HG03066 (cell line): ENCODE data around the gene ZDHHC13.

Source experiments
- ATAC-seq: cut with Tn5 transposase; IDR thresholded peaks from one replicate; pipeline ENCODE4 v1.9.1; 2021; ENCODE audit warnings: low read depth; ENCODE audit not compliant: unreplicated experiment

The ZDHHC13 gene

DNA sequence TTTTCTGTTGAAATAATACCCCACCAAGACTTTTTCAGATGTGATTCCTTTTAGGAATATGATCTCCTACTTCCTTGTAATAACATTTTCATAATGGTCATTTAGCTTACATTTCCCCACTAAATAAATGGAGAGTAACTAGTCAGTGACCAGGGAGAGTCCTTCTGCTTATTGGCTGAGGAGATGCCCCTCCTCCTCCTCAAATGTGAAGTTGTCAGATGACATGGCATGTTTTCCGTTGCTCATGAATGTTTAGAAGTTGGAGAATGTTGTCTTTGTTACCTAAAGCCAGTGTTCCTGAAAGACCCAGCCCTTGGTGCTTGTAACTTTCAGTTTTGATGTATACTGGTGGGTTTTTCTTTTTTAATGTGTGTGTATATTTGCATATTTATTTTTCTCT is 46.6 kb downstream of the ZDHHC13 start:
- ATAC-seq = no peak

DNA sequence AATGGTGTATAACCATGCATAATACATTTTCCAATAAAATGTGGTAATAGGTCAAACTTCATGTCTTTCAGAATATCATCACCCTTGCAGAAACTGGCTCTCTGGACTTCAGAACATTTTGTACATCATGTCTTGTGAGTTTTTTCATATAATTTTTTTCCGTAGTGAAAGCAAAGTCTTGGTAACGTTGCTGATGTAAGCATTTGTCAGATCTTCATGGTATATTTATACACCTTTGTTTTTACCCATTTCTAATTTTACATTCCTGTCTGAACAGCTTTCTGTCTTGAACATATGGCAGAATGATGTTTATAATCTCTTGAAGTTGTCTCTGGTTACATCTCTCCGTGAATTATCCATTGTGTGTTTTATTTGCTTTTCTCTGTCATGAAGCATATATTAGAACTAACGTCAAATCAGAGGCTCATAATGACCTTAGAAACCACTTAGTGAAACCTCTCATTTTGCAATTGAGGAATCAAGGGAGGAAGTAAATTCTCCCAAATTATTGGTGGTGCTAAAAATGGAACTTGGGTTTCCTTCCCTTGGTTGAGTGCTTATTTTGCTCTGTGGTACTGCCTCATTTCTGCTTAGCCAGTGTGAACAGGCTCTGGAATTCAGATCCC is 47.4 kb downstream of the ZDHHC13 start:
- ATAC-seq = no peak

DNA sequence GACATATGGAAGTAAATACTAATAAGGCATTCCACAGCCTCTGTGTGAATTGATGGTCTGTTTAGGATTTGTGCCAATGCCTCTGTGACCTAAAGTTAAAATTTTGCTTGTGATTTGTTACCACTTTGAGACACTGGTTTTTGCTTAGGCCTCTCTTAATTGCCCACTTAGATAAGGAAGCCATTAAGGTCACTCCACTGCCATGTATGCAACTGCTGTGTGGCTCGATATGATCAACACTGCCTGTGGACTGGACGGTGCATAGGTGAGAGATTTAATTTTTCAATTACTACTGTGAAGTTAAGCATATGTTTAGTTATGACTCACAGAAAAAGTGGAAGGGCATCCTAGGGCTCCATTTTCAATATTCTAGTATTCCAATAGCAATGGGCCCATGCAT is 47.9 kb downstream of the ZDHHC13 start:
- ATAC-seq = no peak

DNA sequence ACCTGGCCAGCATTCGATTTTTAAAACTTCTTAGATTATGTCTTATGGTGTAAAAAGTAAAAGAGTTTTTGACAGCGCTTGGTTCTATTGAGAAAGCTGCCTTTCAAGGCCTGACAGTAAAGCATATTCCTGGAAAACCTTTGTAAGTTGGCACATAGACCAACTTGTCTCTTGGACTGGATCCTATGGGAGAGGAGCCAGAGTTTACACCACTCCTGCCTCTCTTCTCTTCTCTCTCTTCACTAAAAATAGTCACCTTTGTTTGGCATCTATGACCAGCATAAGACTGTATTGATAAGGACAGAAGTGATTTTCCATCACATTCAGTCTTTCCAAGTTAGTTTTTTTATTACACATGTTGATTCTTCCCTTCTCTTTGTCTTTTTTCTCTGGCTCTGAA is 51.1 kb downstream of the ZDHHC13 start:
- no peak for ATAC-seq

DNA sequence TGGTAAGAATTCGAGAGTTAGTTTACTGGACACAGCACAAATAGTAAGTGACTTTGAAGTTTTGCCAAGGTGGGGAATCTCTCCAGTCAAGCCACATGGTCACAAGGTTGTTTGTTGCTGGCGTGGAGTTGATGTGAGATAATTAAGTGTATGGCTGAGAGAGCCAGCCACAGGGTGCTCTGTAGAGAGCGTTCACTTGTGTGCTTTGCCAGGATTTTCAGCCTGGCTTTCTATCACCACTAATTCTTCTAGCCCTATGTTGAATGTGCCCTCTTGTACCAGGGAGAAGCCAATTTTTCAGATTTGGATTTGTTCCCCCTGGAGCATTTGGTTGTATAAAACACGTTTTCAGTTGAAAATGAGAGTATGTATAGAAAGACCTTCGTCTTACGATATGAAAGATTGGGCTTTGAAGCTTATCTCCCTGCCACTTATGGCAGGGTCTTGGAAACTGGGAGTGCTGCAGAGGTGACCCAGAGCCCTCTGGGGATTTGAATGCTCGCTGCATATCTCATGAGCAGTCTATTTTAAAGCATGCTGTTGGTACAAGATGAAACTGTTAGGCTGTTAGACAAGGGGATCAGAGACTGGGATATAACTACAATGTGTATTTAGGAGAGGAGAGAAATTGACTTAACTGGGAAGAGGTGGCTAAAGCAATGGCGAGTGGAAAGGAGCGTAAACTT is 56.2 kb downstream of the ZDHHC13 start:
- no peak for ATAC-seq

DNA sequence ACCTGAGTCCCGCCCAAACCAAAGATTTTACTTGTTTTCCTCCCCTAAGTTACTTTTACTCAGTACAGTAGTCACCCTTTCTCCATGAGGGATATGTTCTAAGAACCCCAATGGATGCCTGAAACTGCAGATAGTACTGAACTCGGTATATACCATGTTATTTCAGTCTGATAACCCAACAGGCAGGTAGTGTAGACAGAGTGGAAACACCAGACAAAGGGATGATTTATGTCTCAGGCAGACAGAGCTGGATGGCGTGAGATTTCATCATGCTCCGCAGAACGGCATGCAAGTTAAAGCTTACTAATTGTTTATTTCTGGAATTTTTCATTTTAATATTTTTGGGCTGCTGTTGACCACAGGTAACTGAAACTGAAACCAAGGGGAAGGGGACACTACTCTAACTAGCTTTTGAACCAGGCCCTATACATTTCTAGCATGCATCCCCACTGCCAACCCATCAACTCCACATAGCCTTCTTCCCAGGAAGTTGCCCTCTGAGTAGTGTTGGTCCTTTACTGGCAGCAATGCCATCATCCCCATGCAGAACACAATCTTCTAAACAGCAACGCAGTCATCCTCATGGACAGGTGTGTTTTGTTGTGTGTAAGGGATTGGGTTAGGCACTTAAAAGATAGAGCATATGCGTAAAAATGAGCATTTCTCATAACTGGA is 57.1 kb downstream of the ZDHHC13 start:
- ATAC-seq = no peak

DNA sequence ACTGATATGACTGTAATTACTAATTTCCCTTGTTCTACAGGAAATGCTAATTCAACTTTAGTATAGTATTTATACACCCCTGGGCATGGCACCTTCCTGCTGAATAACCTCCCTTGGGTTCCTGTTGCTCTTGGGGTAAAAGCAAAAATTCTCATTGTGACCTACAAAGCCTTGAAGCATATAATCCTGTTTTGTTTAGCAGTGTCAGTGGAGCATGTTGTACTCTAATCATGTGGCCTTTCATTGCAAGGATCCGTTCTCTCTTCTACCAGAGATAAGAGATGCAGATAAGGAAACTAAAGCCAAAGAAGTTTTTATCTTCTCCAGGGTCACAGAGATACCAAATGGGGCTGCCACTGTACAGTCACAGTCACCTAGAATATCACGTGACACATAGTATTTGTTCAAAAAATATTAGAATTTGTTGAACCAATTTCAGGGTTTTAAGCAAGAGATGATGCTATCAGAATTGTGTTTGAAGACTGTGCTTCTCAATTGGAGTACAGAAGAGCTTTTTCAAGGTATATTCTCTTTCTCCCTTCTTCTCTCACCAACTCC is 59.7 kb downstream of the ZDHHC13 start:
- no peak for ATAC-seq

DNA sequence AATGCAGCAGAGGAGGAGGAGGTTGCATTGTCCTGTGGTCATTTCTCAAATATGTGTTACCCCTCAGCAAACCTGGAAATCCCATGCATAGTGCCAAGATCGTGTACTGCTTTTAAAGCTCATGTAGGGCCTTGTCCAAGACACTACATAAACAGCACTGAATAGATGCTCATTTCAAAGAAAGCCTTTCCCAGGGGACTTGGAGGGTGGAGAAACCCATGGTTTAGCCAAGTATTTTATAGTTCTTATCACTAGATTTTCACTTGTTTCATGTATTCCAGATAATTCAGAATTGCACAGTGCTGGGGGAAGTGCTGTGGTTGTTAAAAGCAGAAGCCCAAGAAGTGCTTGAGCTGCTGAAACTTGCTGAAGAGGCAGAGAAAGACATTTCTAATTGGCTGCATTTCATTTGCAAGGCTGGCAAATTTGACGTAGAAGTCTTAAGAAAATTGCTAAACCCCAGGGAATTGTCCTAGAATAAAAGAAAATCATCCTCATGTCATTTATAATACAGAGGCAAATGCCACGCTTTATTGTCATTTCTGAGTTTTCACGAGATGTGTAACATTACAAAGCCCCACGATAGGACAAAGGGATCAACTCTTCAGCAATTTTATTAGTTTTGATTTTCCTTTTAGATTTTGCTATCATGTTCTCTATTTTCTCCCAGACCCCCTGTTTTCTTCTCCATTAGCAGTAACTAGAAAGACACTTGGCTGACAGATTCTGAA is 64.7 kb downstream of the ZDHHC13 start:
- no peak for ATAC-seq

DNA sequence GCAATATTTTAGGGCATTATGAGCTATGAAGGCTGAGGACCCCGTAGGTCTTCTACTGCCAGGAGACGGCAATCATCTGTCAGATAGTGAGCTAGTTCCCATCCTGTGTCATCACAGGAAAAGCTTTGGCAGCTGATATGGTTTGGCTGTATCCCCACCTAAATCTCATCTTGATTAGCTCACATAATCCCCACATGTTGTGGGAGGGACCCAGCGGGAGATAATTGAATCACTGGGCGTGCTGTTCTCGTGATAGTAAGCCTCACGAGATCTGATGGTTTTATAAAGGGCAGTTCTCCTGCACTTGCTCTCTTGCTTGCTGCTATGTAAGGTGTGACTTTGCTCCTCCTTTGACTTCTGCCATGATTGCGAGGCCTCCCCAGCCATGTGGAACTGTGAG is 66.7 kb downstream of the ZDHHC13 start:
- ATAC-seq = no peak

DNA sequence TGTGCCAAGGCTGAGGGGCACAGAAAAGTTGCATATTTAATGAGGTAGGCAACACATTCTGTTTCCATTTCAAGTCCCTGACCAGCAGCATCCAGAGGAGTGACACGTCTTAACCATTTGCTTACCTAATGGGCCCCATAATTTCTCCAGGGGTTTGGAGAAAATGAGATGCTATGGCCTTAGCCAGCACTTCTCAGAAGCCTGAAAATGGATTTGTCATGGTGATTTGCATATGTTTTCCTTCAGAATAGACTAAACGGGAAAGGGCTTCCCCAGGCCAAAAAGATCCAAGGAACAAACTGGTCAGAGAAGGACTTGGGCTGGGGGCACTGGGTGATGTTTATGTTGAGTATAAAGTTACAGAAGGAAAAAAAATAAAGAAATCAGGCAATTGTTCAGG is 68.1 kb downstream of the ZDHHC13 start:
- ATAC-seq = no peak

DNA sequence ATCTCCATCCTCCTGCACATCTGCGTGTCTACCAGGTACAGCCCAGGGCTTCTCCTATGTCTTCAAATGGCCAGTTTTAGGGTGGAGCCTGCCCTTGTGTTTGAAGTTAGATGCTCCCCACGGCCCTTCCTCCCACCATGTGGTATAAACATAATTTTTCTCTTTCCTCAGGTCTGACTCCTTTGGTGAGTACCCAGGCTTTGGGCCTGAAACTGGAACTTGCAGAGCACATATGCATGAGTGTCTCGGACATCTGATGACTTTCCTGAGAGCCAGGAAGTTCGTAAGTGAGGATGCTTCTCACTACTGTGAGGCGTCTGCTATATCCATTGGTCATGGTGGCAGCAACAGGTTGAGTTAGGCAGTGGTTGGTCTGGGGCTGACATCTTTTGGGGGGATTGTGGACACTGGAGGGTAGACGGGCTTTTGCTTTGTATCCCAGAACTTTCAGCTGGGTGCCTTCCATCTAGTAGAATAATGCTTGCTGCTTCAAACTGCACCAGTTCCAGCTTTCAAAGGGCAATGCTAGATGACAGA is 68.6 kb downstream of the ZDHHC13 start:
- no peak for ATAC-seq

DNA sequence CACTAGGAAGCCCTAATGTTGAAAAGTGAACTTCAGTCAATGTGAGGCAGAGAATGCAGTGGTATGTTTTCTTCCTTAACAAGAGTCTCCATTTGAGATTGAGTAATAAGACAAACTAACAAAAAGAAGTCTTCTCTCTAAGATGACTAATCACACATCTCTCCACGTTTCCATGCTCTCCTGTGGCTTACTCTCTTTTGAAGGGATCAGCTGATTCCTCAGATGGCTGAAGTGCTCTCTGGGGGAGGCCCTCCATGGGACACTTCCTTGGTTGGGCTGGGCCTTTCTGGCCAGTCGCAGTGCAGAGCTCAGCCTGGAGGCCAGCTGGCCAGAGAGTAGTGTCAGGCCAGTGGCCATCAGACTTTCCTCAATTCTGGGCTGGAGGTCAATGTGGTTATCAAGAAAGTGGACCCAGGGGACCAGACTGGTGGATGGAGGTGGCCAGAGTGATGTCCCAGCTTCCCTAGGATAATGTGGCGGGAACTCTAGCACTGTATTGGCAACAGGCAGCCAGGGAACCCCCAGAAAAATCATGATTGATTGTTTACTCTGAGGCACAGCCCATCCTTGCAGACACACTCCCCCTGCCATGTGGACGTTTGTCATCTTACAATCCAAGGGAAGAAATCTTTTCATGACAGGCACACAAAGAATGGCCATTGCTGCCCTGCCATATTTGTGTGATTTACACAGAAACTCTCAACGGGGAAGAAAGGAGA is 70.3 kb downstream of the ZDHHC13 start:
- no peak for ATAC-seq

DNA sequence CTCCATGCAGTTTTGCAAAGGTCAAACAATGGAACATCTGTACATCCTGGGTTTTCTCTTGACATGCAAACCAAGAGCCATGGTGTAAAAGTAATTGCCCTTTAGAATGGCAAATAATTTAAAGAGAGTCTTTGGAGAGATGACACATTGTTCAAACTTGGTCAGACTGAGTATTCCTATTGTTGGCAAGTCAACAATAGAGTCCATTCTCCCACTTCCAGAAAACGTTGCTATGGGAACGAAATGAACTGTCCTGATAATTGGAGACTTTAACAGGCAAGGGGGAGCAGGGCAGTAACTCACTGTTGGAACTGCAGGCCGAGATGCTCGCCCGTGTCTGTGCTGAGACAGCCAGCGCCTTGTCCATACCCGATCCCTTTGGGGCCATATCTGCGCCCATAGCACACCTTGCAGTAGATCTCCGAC is 70.9 kb downstream of the ZDHHC13 start:
- ATAC-seq = no peak

DNA sequence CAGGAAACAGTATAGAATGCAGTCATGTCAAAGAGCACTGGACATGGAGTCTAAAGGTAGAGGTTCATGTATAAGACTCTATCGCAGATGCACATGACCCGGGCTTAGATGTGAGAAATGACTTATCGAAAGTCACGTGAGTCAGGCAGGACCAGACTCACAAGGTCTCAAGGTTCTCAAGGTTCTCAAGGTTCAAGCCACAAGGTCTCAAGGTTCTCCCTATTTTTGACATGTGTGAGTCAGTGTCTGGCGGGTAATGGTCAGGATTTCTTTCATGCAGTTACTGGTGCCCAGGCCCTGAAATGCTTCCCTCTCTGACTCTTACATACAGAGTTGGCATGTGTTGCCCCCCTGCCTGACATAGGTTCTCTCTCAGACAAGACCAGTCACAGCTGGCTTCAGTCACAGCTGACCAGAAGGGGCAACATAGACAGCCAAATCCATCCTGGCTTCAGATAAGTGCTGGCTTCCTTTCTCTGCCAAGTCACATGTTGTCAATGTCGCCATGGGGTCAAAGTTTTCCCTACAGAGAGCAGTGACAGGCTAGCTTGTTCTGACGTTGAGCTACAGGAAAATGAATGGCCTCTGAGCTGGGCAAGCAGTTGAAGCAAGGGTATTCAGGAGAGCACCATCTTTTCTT is 74.7 kb downstream of the ZDHHC13 start:
- no peak for ATAC-seq

DNA sequence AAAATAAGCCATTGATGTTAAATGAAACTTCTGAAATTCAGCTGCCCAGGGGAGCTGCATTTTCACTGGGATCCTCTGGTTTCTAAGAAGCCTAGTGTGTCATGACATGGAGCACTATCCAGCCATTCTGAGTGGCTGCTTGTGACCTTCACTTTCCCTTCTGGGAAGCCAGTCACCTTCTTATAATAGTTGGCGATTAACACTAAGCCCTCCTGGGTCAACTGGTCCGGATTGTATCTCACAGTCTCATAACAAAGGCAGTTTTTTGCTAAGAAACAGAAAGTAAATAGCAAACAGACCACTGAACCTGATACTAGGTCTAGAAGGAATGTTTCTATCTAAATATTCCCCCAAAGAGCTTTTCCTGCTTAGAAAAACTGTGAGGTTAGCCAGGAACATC is 76.9 kb downstream of the ZDHHC13 start:
- no peak for ATAC-seq

DNA sequence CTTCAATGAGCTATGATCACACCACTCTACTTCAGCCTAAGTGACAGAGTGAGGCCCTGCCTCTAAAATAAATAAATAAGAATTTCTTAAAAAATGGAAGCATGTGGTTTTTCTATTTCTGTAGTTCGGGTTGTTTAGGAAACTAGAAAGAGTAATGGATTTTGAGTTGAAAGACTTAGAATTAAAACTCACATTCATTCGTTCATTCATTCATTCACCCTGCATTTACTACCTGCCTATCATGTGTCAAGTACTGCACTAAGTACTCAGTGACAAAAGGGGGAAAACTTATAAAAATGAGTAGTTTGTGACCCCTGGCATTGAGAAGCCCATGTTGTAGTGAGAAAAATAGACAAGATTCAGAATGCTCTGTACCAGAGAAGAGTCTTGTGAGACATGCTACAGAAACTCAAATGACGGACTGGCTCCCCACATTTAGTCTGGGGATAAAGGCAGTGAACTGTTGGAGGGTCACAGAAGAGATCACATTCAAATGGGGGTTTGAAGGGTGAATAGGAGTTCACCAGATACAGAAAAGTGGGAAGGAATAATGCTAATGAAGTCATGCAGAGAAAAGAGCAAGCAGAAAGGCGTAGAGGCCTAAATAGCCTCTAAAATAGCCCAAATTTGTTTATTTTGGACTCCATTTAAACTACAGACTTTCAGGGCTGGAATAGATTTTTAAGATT is 77.8 kb downstream of the ZDHHC13 start:
- ATAC-seq = no peak

DNA sequence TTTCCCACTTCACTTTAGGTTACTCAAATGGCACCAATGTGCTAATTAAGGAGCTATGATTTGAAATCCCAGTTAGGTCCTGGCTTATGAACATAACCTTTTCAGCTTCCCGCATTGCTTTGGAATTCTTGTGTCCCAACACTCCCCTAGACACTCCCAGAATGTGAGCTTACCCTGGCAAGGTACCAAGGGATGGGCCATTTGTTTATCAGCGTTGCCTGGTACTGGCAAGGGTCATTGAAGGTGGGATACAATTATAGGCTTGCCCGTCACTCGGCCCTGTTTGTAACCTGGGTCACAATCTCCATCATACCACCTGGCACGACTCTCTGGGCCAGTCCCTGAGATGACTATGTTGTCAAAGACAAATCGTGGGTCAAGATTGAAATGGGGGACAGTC is 79.5 kb downstream of the ZDHHC13 start:
- ATAC-seq = no peak

DNA sequence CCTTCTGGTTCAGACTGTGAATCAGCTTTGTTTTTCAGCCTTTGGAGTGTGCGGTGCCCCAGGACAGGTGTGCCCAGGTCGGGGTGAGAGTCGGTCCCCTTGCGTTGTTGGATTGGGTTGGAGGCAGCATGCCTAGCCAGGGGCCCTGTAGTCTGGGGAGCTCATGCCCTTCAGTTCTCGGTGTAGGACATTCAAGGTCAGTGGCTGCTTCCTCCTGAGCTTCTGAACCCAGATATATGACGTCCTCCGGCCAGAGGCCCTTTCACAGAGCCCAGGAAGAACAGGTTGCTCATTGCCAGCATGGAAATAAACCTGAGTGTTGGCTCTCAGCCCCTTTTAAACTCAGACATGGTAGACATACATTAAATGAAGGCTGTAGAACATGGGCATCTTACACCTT is 82.1 kb downstream of the ZDHHC13 start:
- ATAC-seq = no peak

DNA sequence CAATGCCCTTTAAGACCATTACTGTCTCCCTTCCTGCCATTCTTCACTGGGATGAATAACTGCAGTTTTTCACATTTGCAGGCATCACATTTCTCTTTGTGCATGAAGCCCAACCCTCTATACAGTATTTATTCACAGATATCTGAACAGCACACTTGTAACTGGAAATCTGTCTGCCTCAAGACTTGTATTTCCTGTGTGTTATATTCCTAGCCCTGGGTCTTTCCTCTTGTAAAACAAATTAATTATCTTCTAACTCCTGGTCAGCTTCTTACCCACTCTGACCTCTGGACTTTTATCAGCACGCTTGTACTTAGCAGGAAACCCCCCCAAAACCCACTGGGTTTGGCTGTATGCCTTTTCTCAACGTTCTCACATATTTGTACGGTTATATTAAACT is 82.8 kb downstream of the ZDHHC13 start:
- no peak for ATAC-seq
